ENCODE results near the gene DEFB132. TPM values are rescaled to one million over a fixed set of nuclear protein-coding genes. Genes with fewer than 3 reads are reported as not detected.

DEFB132 gene
- total and polyA plus RNA-seq, 2 of the 13 experiments (the other 11 are each of a cell fraction or from before 2014, with no cell fraction given), result not detected

GRCh38 chr20:297925-298775, 40.6 kb downstream of the DEFB132 start (continued):
- no peak for TF ChIP-seq ZNF18 (CRISPR knock-in tag; IDR thresholded peaks at IDR 0.05; ENCODE audit: insufficient replicate concordance)
- TF ChIP-seq ZBTB21 (CRISPR knock-in tag; IDR thresholded peaks at IDR 0.05), result 0 out of 2 replicates have a peak, but pooled peaks have one; percentile 17
- no peak for TF ChIP-seq GTF2F1 (IDR thresholded peaks at IDR 0.05; ENCODE audit: low read length)
- TF ChIP-seq ZNF33A (CRISPR knock-in tag; IDR thresholded peaks at IDR 0.05; ENCODE audit: borderline replicate concordance), result no peak
- no peak for TF ChIP-seq SNAI1 (CRISPR knock-in tag; IDR thresholded peaks at IDR 0.05; ENCODE audit: borderline replicate concordance)
- peak; percentile 72; the same call in 1 of the 2 replicates for TF ChIP-seq KDM3A (CRISPR knock-in tag; IDR thresholded peaks at IDR 0.05; ENCODE audit: low read depth)
- TF ChIP-seq CBFB (CRISPR knock-in tag; IDR thresholded peaks at IDR 0.05), result no peak
- 0 out of 2 replicates have a peak, but pooled peaks have one; percentile 18 for TF ChIP-seq ZNF589 (CRISPR knock-in tag; conservative IDR thresholded peaks at IDR 0.05)
- peak; percentile 23; the same call in 1 of the 2 replicates for TF ChIP-seq ZNF768 (CRISPR knock-in tag; IDR thresholded peaks at IDR 0.05)
- no peak for TF ChIP-seq CENPBD1 (CRISPR knock-in tag; IDR thresholded peaks at IDR 0.05; ENCODE audit: borderline replicate concordance, low read depth)
- no peak for TF ChIP-seq MAFF (IDR thresholded peaks at IDR 0.05; ENCODE audit: low read depth, low read length)
- peak; percentile 42; the same call in 1 of the 2 replicates for TF ChIP-seq NFAT5 (CRISPR knock-in tag; IDR thresholded peaks at IDR 0.05)
- 0 out of 2 replicates have a peak, but pooled peaks have one; percentile 76 for TF ChIP-seq WIZ (CRISPR knock-in tag; IDR thresholded peaks at IDR 0.05)
- peak; percentile 11; the same call in 1 of the 2 replicates for TF ChIP-seq RFXAP (CRISPR knock-in tag; IDR thresholded peaks at IDR 0.05; ENCODE audit: borderline replicate concordance)
- TF ChIP-seq ZNF274 (CRISPR knock-in tag; IDR thresholded peaks at IDR 0.05), result peak; percentile 70; the same call in 1 of the 2 replicates
- TF ChIP-seq CHD2 (IDR thresholded peaks at IDR 0.05; ENCODE audit: low read depth, low read length), result no peak
- peak; percentile 4; the same call in 1 of the 2 replicates for TF ChIP-seq ZFX (CRISPR knock-in tag; IDR thresholded peaks at IDR 0.05; ENCODE audit: low read depth)
- TF ChIP-seq CHCHD3 (CRISPR knock-in tag; IDR thresholded peaks at IDR 0.05), result peak; percentile 87
- TF ChIP-seq POLR2G (IDR thresholded peaks at IDR 0.05; ENCODE audit: low read depth, low read length), result peak; percentile 68
- peak; percentile 80 for TF ChIP-seq ZBTB7B (CRISPR knock-in tag; IDR thresholded peaks at IDR 0.05)
- no peak; the same call in 1 of the 2 replicates for TF ChIP-seq GTF3A (CRISPR knock-in tag; conservative IDR thresholded peaks at IDR 0.05)
- TF ChIP-seq ZNF891 (CRISPR knock-in tag; IDR thresholded peaks at IDR 0.05), result peak; percentile 88; the same call in 1 of the 2 replicates
- TF ChIP-seq ZNF83 (CRISPR knock-in tag; IDR thresholded peaks at IDR 0.05; ENCODE audit: borderline replicate concordance), result no peak

All from HepG2 (cell line).